ENCODE results near the gene RASA3. TPM values are rescaled to one million over a fixed set of nuclear protein-coding genes. Genes with fewer than 3 reads are reported as not detected.

RASA3 gene
- total and polyA plus RNA-seq, 10 of the 15 experiments (the other 5 are each of a cell fraction or from before 2014, with no cell fraction given): 0.79 to 33.9 (median 17.6) TPM

DNA sequence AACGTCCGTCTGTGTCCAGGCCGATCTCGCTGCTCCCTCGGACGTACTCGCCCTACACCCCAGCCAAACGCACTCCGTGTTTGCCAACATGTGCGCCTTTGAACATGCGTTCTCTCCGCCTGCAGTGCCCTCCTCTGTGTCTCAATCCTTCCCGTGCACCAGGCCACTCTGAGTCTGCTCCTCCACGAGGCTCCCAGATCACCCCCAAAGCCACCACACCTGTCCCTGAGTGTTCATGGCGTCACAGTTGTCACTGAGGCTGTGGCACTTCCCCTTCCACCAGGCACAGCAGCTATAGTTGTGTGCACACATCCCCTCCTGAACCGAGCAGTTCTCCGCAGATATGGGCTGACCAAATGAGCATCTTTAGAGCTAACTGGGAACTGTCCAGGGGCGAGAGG is 35.6 kb downstream of the RASA3 start:
- no TSS peak for BruUV-seq (replicated peaks)
- RAD21 ChIA-PET (ENCODE audit: unreplicated experiment): no interaction called here
- Histone ChIP-seq H3K27me3 (replicated peaks in 1 of 2; ENCODE audit: control insufficient read depth in 2 of 2, insufficient read depth in 2 of 2, low read length in 1 of 2) (no peaks in the 10 kb centered on the region), H3K4me2 (ENCODE audit: control insufficient read depth, insufficient read depth) (no peak overlapping the region), H3K9me3 (replicated peaks; ENCODE audit: control insufficient read depth, insufficient read depth, low read length) (peaks cover 2% of the 10 kb centered on the region; the same call in 2 of the 3 replicates), H3K9ac (ENCODE audit: control insufficient read depth, insufficient read depth, low read length) (no peak overlapping the region), H3K36me3 (ENCODE audit: control insufficient read depth in 2 of 2, insufficient read depth in 2 of 2, low read length in 1 of 2) (peaks cover 0 to 1% of the 10 kb centered on the region in 2 experiments; a peak in 2 of 4 replicates), H2AFZ (ENCODE audit: control insufficient read depth, low read depth, low read length) (no peak overlapping the region), H3K27ac (ENCODE audit: control insufficient read depth, insufficient read depth) (no peak overlapping the region), H4K20me1 (ENCODE audit: control insufficient read depth, insufficient read depth) (0 out of 2 replicates have a peak, but pooled peaks cover 3% of the 10 kb centered on the region), H3K79me2 (ENCODE audit: control insufficient read depth, insufficient read depth, low read length) (no peaks in the 10 kb centered on the region; the same call in 1 of the 2 replicates), H3K4me3 (no peak overlapping the region), H3K4me1 (ENCODE audit: control insufficient read depth, insufficient read depth, low read length) (no peaks in the 10 kb centered on the region; the same call in 1 of the 2 replicates)
- no peak for DNase-seq (ENCODE audit: low read depth, low spot score)
- no peak for ATAC-seq
- 74% methylated on average over 18 of the region's 18 CpGs for WGBS (ENCODE audit: insufficient coverage, insufficient replicate concordance, low lambda C conversion rate, missing lambda C conversion rate)
- CTCF ChIA-PET: no interaction called here
- intact Hi-C loops (cut with micrococcal nuclease; ENCODE audit: unreplicated experiment) (no loop called here), in situ Hi-C loops (cut with MboI) (no loop called here)
- POLR2A ChIA-PET: no interaction called here
- SMC1A ChIA-PET (ENCODE audit: uncharacterized antibody, unreplicated experiment): no interaction called here
- no peak for FAIRE-seq
- TF ChIP-seq HDAC6 (IDR thresholded peaks at IDR 0.05; ENCODE audit: unreplicated experiment) (no peak), CHD1 (IDR thresholded peaks at IDR 0.05; ENCODE audit: low read depth, low read length) (no peak), SPI1 (IDR thresholded peaks at IDR 0.05; ENCODE audit: borderline replicate concordance, insufficient read depth, low read depth, low read length) (no peak), FOXM1 (IDR thresholded peaks at IDR 0.05; ENCODE audit: low read depth, low read length) (no peak), TCF7 (IDR thresholded peaks at IDR 0.05; ENCODE audit: borderline replicate concordance) (no peak), POLR2AphosphoS2 (IDR thresholded peaks at IDR 0.05; ENCODE audit: low read depth, low read length) (no peak), RCOR1 (conservative IDR thresholded peaks at IDR 0.05; ENCODE audit: low read depth, low read length) (no peak), ETV6 (conservative IDR thresholded peaks at IDR 0.05 in 1 of 2, IDR thresholded peaks at IDR 0.05 in 1 of 2; ENCODE audit: borderline replicate concordance in 1 of 2, low read depth in 1 of 2) (no peak), SMAD1 (IDR thresholded peaks at IDR 0.05; ENCODE audit: low read depth, partially characterized antibody) (no peak), STAT1 (conservative IDR thresholded peaks at IDR 0.05) (no peak), SUPT20H (IDR thresholded peaks at IDR 0.05; ENCODE audit: borderline replicate concordance, control insufficient read depth, low read depth, low read length) (no peak), EGR1 (IDR thresholded peaks at IDR 0.05; ENCODE audit: borderline replicate concordance in 1 of 2, low read depth in 2 of 2, low read length in 2 of 2) (no peak)
- TF ChIP-seq, protein P1, sequence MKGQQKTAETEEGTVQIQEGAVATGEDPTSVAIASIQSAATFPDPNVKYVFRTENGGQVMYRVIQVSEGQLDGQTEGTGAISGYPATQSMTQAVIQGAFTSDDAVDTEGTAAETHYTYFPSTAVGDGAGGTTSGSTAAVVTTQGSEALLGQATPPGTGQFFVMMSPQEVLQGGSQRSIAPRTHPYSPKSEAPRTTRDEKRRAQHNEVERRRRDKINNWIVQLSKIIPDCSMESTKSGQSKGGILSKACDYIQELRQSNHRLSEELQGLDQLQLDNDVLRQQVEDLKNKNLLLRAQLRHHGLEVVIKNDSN (IDR thresholded peaks at IDR 0.05; ENCODE audit: borderline replicate concordance, extremely low read length, insufficient read depth, low read depth, low read length): no peak
- TF ChIP-seq, protein P2, sequence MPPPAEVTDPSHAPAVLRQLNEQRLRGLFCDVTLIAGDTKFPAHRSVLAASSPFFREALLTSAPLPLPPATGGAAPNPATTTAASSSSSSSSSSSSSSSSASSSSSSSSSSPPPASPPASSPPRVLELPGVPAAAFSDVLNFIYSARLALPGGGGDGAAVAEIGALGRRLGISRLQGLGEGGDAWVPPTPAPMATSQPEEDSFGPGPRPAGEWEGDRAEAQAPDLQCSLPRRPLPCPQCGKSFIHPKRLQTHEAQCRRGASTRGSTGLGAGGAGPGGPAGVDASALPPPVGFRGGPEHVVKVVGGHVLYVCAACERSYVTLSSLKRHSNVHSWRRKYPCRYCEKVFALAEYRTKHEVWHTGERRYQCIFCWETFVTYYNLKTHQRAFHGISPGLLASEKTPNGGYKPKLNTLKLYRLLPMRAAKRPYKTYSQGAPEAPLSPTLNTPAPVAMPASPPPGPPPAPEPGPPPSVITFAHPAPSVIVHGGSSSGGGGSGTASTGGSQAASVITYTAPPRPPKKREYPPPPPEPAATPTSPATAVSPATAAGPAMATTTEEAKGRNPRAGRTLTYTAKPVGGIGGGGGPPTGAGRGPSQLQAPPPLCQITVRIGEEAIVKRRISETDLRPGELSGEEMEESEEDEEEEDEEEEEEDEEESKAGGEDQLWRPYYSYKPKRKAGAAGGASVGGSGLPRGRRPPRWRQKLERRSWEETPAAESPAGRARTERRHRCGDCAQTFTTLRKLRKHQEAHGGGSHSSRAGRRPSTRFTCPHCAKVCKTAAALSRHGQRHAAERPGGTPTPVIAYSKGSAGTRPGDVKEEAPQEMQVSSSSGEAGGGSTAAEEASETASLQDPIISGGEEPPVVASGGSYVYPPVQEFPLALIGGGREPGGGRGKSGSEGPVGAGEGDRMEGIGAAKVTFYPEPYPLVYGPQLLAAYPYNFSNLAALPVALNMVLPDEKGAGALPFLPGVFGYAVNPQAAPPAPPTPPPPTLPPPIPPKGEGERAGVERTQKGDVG (CRISPR knock-in tag; IDR thresholded peaks at IDR 0.05): no peak
- TF ChIP-seq, protein P3, sequence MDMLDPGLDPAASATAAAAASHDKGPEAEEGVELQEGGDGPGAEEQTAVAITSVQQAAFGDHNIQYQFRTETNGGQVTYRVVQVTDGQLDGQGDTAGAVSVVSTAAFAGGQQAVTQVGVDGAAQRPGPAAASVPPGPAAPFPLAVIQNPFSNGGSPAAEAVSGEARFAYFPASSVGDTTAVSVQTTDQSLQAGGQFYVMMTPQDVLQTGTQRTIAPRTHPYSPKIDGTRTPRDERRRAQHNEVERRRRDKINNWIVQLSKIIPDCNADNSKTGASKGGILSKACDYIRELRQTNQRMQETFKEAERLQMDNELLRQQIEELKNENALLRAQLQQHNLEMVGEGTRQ (IDR thresholded peaks at IDR 0.05; ENCODE audit: borderline replicate concordance, low read depth, low read length): no peak

All from GM12878 (cell line).